Brain microvascular endothelial cell (primary cell): ENCODE results near the gene ZBTB7C.

ENCODE experiments used
- DNase-seq: peaks from one replicate; pipeline ENCODE4 v3.0.0-alpha.2; 2020
- H3K27ac ChIP-seq: fragments of 250-450 bp; sonication (Bioruptor Pico); 2 replicates; pipeline ENCODE4 v1.5.1; 2020; ENCODE audit warnings: mild to moderate bottlenecking, moderate library complexity
- H3K27me3 ChIP-seq: fragments of 250-450 bp; sonication (Bioruptor Pico); replicated peaks from 2 replicates; pipeline ENCODE4 v1.5.1; 2020; ENCODE audit warnings: mild to moderate bottlenecking
- H3K36me3 ChIP-seq: fragments of 250-450 bp; sonication (Bioruptor Pico); replicated peaks from 2 replicates; pipeline ENCODE4 v1.5.1; 2020; ENCODE audit warnings: mild to moderate bottlenecking
- H3K4me3 ChIP-seq: 2 replicates; pipeline ENCODE4 v1.5.1; 2011; ENCODE audit warnings: low read depth, mild to moderate bottlenecking, control low read depth, low read length, moderate library complexity
- in situ Hi-C: cut with HindIII; loops from 2 replicates; pipeline ENCODE4 v1.10.0; 2017; ENCODE audit warnings: low sequenced_read_pairs, low pct_ligation_motif_present
- TF ChIP-seq, protein P1 (sequence below): IDR thresholded peaks from 2 replicates; pipeline ENCODE4 v1.5.1; 2011; ENCODE audit warnings: low read depth, mild to moderate bottlenecking, moderate library complexity, low read length, control low read depth, inconsistent platforms; ENCODE audit errors: missing control alignments

ZBTB7C gene

DNA sequence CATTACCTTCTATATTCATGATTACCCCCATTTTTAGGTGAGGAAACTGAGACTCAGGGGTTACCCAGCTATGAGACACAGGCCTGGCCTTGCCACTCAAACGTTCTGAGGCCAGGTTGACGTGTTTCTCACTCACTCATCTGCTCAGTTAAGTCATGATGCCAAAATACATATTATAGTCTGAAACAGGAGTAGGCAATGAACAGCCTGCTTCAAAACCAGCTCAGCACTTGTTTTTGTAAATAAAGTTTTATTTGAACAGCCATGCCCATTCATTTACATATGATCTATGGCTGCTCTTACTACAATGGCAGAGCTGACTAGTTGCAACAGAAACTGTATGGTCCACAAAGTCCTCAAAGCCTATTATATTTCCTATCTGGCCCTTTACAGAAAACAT is 404.6 kb downstream of the ZBTB7C start:
- DNase-seq = no peak
- H3K27ac ChIP-seq = no peak overlapping the region
- in situ Hi-C loops = no loop called here

DNA sequence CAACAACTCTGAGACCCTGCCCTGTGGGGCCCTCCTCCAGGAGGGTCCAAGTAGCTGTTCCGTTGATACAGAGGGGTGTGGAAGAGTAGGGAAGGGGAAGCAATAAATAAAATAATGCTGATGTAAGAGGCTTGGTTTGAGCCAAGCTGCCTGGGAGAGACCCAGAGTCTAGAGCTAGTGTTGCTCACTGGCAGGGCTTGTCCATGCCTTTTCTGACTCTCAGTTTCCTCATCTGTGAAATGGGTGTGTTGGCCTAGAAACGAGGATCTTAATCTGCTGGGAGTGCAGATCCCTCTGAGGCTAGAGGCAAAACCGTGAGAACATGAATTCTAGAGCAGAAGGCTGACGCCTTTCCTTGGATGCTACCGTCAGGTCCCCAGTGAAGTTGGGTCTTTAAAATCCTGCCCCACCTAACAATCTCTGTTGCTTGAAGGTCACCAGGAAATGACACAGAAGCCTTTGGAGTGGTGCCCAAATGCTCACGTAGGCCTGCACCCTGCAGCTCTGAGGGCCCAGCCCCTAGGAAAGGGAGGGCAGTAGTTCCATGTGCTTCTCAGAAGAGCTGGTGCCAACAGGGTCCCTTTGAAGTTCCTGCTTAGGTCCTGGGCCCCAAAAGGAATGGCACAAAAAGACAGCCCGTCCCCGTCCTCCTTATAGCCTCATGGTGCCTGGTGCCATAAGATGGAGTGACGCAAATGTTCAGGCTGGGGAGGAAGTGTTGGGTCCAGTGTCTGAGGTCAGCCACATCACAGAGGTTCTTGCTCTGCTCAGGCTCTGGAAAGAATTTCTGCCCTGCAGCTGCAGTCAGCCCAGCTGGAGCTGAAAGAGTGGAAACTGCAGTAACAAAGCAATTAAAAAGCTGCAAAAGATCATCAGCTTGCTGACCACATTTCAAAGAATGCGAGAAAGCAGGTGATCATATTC is 405.5 kb downstream of the ZBTB7C start:
- no peak overlapping the region for H3K4me3 ChIP-seq
- in situ Hi-C loops = no loop called here

More for the DNA sequence above, 404.6 kb downstream of the ZBTB7C start:
- H3K27me3 ChIP-seq = no peaks in the 10 kb centered on the region
- H3K36me3 ChIP-seq = no peaks in the 10 kb centered on the region
- TF ChIP-seq, protein P1, sequence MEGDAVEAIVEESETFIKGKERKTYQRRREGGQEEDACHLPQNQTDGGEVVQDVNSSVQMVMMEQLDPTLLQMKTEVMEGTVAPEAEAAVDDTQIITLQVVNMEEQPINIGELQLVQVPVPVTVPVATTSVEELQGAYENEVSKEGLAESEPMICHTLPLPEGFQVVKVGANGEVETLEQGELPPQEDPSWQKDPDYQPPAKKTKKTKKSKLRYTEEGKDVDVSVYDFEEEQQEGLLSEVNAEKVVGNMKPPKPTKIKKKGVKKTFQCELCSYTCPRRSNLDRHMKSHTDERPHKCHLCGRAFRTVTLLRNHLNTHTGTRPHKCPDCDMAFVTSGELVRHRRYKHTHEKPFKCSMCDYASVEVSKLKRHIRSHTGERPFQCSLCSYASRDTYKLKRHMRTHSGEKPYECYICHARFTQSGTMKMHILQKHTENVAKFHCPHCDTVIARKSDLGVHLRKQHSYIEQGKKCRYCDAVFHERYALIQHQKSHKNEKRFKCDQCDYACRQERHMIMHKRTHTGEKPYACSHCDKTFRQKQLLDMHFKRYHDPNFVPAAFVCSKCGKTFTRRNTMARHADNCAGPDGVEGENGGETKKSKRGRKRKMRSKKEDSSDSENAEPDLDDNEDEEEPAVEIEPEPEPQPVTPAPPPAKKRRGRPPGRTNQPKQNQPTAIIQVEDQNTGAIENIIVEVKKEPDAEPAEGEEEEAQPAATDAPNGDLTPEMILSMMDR = no peak
- no peak overlapping the region for H3K4me3 ChIP-seq

GRCh38 chr18:48002933-48003365 is 406.2 kb downstream of the ZBTB7C start:
- peak; percentile 16 for DNase-seq
- Histone ChIP-seq H3K4me3 (no peak overlapping the region), H3K27ac (no peak overlapping the region), H3K27me3 (no peaks in the 10 kb centered on the region), H3K36me3 (no peaks in the 10 kb centered on the region)
- TF ChIP-seq, protein P1 = no peak
- in situ Hi-C loops = no loop called here

More for the DNA sequence above, 405.5 kb downstream of the ZBTB7C start:
- TF ChIP-seq, protein P1 = no peak
- H3K27ac ChIP-seq = no peak overlapping the region
- H3K27me3 ChIP-seq = no peaks in the 10 kb centered on the region
- DNase-seq = peak; percentile 22
- H3K36me3 ChIP-seq = no peaks in the 10 kb centered on the region

GRCh38 chr18:48000701-48001100 is 408.5 kb downstream of the ZBTB7C start:
- no peaks in the 10 kb centered on the region for H3K36me3 ChIP-seq
- H3K27me3 ChIP-seq = no peaks in the 10 kb centered on the region
- TF ChIP-seq, protein P1 = no peak
- in situ Hi-C loops = no loop called here
- H3K27ac ChIP-seq = no peak overlapping the region
- DNase-seq = no peak
- no peak overlapping the region for H3K4me3 ChIP-seq

DNA sequence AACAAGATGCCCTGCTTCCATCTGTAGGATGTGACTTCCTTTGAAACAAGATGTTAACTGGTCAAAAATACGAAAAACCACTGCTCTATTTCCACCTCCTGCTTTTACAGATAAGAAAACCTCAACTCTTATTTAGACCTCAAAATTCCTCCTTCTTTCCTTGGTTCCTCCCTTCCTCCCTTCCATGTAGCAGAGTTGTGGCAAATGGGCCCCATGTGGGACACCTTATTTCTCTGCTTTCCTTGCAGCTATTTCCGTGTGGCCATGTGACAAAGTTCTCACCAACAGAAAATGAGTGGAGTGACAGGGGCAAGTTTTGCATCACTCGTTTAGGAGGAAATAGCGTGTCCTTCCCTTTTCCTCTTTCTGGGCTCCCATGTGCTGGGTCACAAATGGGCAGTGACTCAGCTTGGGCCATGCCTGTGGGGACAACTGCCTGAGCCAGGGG is 409.4 kb downstream of the ZBTB7C start:
- H3K27me3 ChIP-seq = no peaks in the 10 kb centered on the region
- DNase-seq = no peak
- TF ChIP-seq, protein P1 = no peak
- no peak overlapping the region for H3K4me3 ChIP-seq
- no peaks in the 10 kb centered on the region for H3K36me3 ChIP-seq
- in situ Hi-C loops = no loop called here
- no peak overlapping the region for H3K27ac ChIP-seq
